IPS-15b (cell line): ENCODE data around the gene PTH1R.
A peak's percentile ranks its signal among the peaks of the same experiment; 100 is the strongest.

ENCODE experiments used
- H3K27me3 ChIP-seq: one replicate; pipeline ENCODE4 v1.6.1; 2013; ENCODE audit warnings: low read length; ENCODE audit not compliant: control insufficient read depth, insufficient read depth
- H3K36me3 ChIP-seq: one replicate; pipeline ENCODE4 v1.6.1; 2013; ENCODE audit warnings: low read length; ENCODE audit not compliant: control insufficient read depth, insufficient read depth
- H3K4me1 ChIP-seq: one replicate; pipeline ENCODE4 v1.6.1; 2013; ENCODE audit warnings: mild to moderate bottlenecking, low read length; ENCODE audit not compliant: control insufficient read depth, insufficient read depth
- H3K4me3 ChIP-seq: one replicate; pipeline ENCODE4 v1.5.1; 2013; ENCODE audit warnings: low read depth, low read length
- H3K9ac ChIP-seq: one replicate; pipeline ENCODE4 v1.6.1; 2013; ENCODE audit warnings: low read depth, mild to moderate bottlenecking, low read length
- H3K9me3 ChIP-seq: one replicate; pipeline ENCODE4 v1.6.1; 2013; ENCODE audit warnings: mild to moderate bottlenecking, low read length; ENCODE audit not compliant: control insufficient read depth, insufficient read depth

Gene PTH1R

GRCh38 chr3:46931631-46932331 lies 54.3 kb downstream of the PTH1R start:
- Histone ChIP-seq H3K9me3 (no peaks in the 10 kb centered on the region), H3K4me3 (no peak overlapping the region), H3K36me3 (peaks cover 13% of the 10 kb centered on the region), H3K27me3 (no peaks in the 10 kb centered on the region), H3K9ac (no peak overlapping the region), H3K4me1 (peaks cover 10% of the 10 kb centered on the region)

GRCh38 chr3:46932455-46933225 lies 55.1 kb downstream of the PTH1R start:
- H3K9ac ChIP-seq = no peak overlapping the region
- H3K4me1 ChIP-seq = peaks cover 10% of the 10 kb centered on the region
- H3K4me3 ChIP-seq = no peak overlapping the region
- H3K27me3 ChIP-seq = no peaks in the 10 kb centered on the region
- H3K36me3 ChIP-seq = peaks cover 8% of the 10 kb centered on the region
- H3K9me3 ChIP-seq = no peaks in the 10 kb centered on the region

GRCh38 chr3:46933261-46933660 lies 55.7 kb downstream of the PTH1R start:
- Histone ChIP-seq H3K36me3 (peaks cover 7% of the 10 kb centered on the region), H3K4me1 (peaks cover 10% of the 10 kb centered on the region), H3K27me3 (no peaks in the 10 kb centered on the region), H3K9me3 (no peaks in the 10 kb centered on the region), H3K9ac (no peak overlapping the region), H3K4me3 (no peak overlapping the region)

- H3K4me3 ChIP-seq = no peak overlapping the region
- peaks cover 7% of the 10 kb centered on the region for H3K36me3 ChIP-seq
- H3K9ac ChIP-seq = no peak overlapping the region
- peaks cover 10% of the 10 kb centered on the region for H3K4me1 ChIP-seq
- no peaks in the 10 kb centered on the region for H3K27me3 ChIP-seq
- H3K9me3 ChIP-seq = no peaks in the 10 kb centered on the region
Observed at GRCh38 chr3:46934072-46934471, 56.6 kb downstream of the PTH1R start.

GRCh38 chr3:46934498-46935167 lies 57.1 kb downstream of the PTH1R start:
- Histone ChIP-seq H3K36me3 (peaks cover 10% of the 10 kb centered on the region), H3K4me1 (peaks cover 10% of the 10 kb centered on the region), H3K9me3 (no peaks in the 10 kb centered on the region), H3K9ac (no peak overlapping the region), H3K27me3 (no peaks in the 10 kb centered on the region), H3K4me3 (no peak overlapping the region)

GRCh38 chr3:46935168-46935858 lies 57.8 kb downstream of the PTH1R start:
- H3K9ac ChIP-seq = no peak overlapping the region
- no peak overlapping the region for H3K4me3 ChIP-seq
- peaks cover 10% of the 10 kb centered on the region for H3K4me1 ChIP-seq
- H3K9me3 ChIP-seq = no peaks in the 10 kb centered on the region
- H3K36me3 ChIP-seq = peaks cover 15% of the 10 kb centered on the region
- H3K27me3 ChIP-seq = no peaks in the 10 kb centered on the region

- H3K4me3 ChIP-seq = no peak overlapping the region
- no peaks in the 10 kb centered on the region for H3K9me3 ChIP-seq
- H3K4me1 ChIP-seq = peaks cover 8% of the 10 kb centered on the region
- H3K9ac ChIP-seq = peak overlapping the region; percentile 8
- H3K27me3 ChIP-seq = no peaks in the 10 kb centered on the region
- H3K36me3 ChIP-seq = peaks cover 15% of the 10 kb centered on the region
Observed at GRCh38 chr3:46935989-46936558, 58.6 kb downstream of the PTH1R start.

GRCh38 chr3:46936733-46937250 lies 59.3 kb downstream of the PTH1R start:
- Histone ChIP-seq H3K9me3 (no peaks in the 10 kb centered on the region), H3K9ac (no peak overlapping the region), H3K4me1 (peaks cover 8% of the 10 kb centered on the region), H3K27me3 (no peaks in the 10 kb centered on the region), H3K4me3 (no peak overlapping the region), H3K36me3 (peaks cover 15% of the 10 kb centered on the region)

- H3K9ac ChIP-seq = no peak overlapping the region
- no peak overlapping the region for H3K4me3 ChIP-seq
- no peaks in the 10 kb centered on the region for H3K27me3 ChIP-seq
- no peaks in the 10 kb centered on the region for H3K9me3 ChIP-seq
- peaks cover 15% of the 10 kb centered on the region for H3K36me3 ChIP-seq
- peaks cover 16% of the 10 kb centered on the region for H3K4me1 ChIP-seq
Observed at GRCh38 chr3:46938118-46938517, 60.6 kb downstream of the PTH1R start.

- no peaks in the 10 kb centered on the region for H3K27me3 ChIP-seq
- H3K9ac ChIP-seq = no peak overlapping the region
Observed at GRCh38 chr3:46939578-46940445, 62.3 kb downstream of the PTH1R start.

More at GRCh38 chr3:46939578-46940445, 62.3 kb downstream of the PTH1R start:
- H3K36me3 ChIP-seq = peaks cover 15% of the 10 kb centered on the region
- peaks cover 21% of the 10 kb centered on the region for H3K4me1 ChIP-seq
- no peak overlapping the region for H3K4me3 ChIP-seq
- H3K9me3 ChIP-seq = no peaks in the 10 kb centered on the region
